Mucosa of gallbladder (tissue), 1 donor: Measurements from ENCODE around the gene ARL4D. TPM values are rescaled to one million over a fixed set of nuclear protein-coding genes. Genes with fewer than 3 reads are reported as not detected.

Experiments used
- DNase-seq: peaks from one replicate; pipeline ENCODE4 v3.0.0-alpha.2; 2020; ENCODE audit warnings: low spot score
- total RNA-seq: library from RNA; stranded (reverse); gene quantifications from one replicate; pipeline ENCODE4 v1.2.1, GENCODE V29; 2021
- donor health status: DM: no; HTN: no; CAD: no.

Gene ARL4D
- total RNA-seq, 1 donor from 2014 or later = 16.4 TPM

- DNase-seq = no peak
These were observed 28.7 kb downstream of the ARL4D start for GRCh38 chr17:43427362-43428043.

- DNase-seq = no peak
These were observed 29.7 kb downstream of the ARL4D start for GRCh38 chr17:43428524-43428923.

DNA sequence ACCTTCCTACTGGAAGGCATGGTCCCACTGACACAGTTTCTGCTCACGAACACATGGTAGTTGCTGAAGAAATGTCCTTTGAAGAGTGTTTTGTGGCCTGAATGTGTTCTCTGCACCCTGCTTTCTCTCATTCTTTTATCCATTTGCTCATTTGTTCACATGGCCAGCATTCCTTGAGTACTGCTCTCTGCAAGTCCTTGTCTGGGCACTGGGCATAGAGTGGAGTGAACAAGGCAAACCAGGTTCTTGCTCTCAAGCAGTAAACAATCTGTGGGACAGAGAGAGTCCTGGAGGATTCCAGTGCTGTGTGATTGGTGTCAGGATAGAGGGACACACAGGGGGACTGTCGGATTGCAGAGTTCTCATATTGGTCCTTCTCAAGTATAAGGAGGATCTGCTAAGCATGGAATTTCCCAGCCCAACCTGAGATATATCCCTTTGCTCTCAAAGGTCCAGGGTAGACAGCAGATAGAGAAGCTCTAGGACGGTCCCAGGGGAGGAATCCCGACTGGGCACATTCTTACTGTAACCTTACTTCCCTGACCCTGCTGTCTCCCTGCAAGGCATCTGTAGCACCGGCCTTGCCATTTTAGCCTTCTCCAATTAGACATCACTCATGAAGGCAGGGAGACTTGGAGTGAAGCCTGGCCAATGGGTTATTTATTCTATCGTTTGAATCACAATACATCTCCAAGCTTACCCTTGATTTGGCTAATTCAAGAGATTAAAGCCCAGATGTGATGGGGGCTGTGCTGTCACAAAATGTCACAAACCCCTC is 32.3 kb downstream of the ARL4D start:
- no peak for DNase-seq

GRCh38 chr17:43431714-43432523 is 33.1 kb downstream of the ARL4D start:
- no peak for DNase-seq

- no peak for DNase-seq
These were observed 36.1 kb downstream of the ARL4D start for GRCh38 chr17:43434902-43435319.

DNA sequence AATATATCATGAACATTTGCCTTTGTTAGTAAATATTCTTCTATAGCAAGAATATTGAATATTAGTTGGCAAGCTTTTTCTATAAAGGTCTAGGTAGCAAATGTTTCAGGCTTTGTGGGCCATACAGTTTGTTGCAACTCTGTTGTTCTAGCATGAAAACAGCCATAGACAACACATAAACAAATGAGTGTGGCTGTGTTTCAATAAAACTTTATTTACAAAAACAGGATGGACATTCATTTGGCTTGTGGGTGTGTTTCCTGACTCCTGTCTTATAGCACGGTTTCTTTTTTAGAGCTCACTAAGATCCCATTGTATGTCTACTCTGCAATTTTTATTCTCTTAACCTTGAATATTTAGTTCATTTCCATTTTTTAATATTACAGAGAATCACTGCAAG is 39.0 kb downstream of the ARL4D start:
- DNase-seq = no peak

DNA sequence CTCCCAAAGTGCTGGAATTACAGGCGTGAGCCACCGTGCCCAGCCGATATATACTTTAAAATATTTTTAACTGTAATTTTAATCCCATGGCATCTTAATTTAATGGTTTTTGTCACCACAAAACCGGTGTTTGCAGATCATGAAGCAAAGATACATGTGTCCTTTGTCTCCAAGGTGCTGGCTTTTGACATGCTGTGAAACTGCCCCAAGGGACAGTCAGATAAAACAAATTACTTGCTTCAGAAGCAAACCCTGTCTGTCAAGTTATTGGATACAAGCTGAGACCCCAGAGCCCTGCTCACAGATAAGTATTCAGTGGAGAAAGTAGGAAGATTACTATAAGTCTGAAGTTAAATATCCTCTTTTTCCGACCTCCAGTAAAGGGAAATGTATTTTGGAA is 39.8 kb downstream of the ARL4D start:
- DNase-seq = no peak

GRCh38 chr17:43439041-43439440 is 40.2 kb downstream of the ARL4D start:
- no peak for DNase-seq

GRCh38 chr17:43442711-43443110 is 43.9 kb downstream of the ARL4D start:
- no peak for DNase-seq

DNA sequence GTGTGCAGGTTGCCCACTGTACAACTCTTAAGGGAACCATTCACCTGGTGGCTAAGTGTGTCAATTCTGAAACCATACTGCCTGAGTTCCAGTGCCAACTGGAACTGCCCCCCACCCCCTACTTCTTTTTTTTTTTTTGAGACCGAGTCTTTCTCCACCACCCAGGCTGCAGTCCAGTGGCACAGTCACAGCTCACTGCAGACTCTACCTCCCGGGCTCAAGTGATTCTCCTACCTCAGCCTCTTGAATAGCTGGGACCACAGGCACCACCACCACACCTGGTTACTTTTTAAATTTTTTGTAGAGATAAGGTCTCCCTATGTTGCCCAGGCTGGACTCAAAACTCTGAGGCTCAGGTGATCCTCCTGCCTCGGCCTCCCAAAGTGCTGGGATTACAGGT is 44.6 kb downstream of the ARL4D start:
- no peak for DNase-seq

DNA sequence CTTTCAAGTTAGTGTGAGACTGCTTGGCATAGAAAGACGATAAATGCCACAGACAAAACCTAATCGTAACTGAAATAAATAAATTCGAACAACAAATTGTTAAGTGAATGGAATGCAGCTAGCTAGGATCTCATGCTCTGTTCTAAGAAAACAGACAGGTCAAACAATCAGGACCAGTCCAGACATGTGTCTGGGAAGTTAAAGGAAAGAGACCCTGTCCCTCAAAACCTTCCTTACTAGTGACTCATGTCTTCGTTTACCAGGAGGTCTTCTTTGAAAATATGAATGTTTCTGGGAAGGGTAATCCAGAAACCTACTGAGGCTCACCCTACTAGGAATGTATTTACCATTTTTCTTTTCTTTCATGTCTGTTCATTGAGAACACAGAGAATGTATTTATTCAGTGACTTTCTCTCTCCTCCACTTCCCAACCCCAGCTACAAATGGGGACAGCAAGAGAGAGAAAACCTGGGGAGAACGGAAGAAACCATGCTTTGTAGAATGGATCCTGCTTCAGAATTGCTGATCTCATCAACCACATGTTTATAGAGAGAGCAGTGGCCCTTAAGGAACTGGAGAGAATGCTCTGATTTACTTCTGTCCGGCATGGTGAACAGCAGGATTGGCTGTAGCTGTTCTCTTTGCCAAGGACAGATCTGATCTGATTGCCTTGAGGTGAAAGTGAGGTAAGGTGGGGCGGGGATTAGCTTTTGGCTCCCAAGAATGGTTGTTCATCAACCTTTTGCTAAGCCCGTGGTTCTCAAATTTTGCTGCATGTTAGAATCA is 45.6 kb downstream of the ARL4D start:
- DNase-seq = no peak

- no peak for DNase-seq
These were observed 46.3 kb downstream of the ARL4D start for GRCh38 chr17:43445009-43445589.

- DNase-seq = no peak
These were observed 48.0 kb downstream of the ARL4D start for GRCh38 chr17:43446773-43447172.

DNA sequence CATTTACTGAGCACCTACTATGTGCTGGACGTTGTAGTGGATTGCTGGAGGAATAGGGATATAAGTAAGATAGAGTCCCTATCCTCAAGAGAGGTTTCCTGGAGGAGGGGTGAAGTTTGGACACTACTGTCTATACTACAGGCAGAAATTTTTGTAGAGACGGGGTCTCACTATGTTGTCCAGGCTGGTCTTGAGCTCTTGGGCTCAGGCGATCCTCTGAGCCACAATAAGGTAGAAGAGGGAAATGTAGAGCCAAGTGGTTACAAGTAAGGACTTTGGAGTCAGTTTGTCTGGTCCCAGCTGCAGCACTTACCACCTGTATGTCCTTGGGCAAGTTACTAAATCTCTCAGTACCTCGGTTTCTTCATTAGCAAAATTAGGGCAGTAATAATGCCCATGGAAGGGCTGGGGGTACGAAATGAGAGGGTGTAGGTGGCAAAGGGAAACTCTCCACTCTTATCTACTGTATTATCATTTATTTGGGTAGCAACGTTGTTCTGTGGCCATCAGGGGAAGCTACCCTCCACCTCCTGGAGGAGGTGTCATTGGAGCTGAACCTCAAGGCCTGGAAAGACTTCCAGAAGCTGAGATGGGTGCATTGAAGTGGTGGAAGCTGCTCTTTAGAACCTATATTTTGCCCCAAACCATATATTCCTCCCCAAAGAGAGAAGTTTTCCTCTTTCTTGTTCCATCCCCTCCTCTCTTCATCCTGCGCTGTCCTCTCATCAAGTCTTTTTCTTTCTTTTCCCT is 50.1 kb downstream of the ARL4D start:
- DNase-seq = no peak

- peak; percentile 32 for DNase-seq
These were observed 50.9 kb downstream of the ARL4D start for GRCh38 chr17:43449470-43450248.

Other genes starting within 250 kb of the ARL4D start
- 119 TPM for gene NBR1, start 227.8 kb upstream of the ARL4D start, total RNA-seq
- gene TMEM106A, start 187.1 kb upstream of the ARL4D start, total RNA-seq = 10.8 TPM
- gene CCDC200, start 170.4 kb upstream of the ARL4D start, total RNA-seq = not detected
- 2,768 TPM for gene RNU2-1, start 165.0 kb upstream of the ARL4D start, total RNA-seq
- gene DHX8, start 85.0 kb downstream of the ARL4D start, total RNA-seq = 39.2 TPM
- 47.6 TPM for gene ETV4, start 147.3 kb downstream of the ARL4D start, total RNA-seq